Lower leg skin (tissue), 3 donors: ENCODE results near the gene TNIK.

Experiments
- POLR2A ChIP-seq, 2 donors: fragments of 450-650 bp; IDR thresholded peaks; one replicate each; pipeline ENCODE4 v1.6.1; 2016 to 2017; ENCODE audit warnings: antibody characterized with exemption in 2 of 2, mild to moderate bottlenecking in 1 of 2, moderate library complexity in 1 of 2
- TF ChIP-seq, protein P1 (sequence below), 3 donors: fragments of 450-650 bp; IDR thresholded peaks; one replicate each; pipeline ENCODE4 v1.5.1; 2016; ENCODE audit warnings: antibody characterized with exemption in 3 of 3, mild to moderate bottlenecking in 3 of 3, moderate library complexity in 2 of 3

GRCh38 chr3:171490901-171491300 is 30.7 kb upstream of the TNIK start:
- TF ChIP-seq, protein P1, sequence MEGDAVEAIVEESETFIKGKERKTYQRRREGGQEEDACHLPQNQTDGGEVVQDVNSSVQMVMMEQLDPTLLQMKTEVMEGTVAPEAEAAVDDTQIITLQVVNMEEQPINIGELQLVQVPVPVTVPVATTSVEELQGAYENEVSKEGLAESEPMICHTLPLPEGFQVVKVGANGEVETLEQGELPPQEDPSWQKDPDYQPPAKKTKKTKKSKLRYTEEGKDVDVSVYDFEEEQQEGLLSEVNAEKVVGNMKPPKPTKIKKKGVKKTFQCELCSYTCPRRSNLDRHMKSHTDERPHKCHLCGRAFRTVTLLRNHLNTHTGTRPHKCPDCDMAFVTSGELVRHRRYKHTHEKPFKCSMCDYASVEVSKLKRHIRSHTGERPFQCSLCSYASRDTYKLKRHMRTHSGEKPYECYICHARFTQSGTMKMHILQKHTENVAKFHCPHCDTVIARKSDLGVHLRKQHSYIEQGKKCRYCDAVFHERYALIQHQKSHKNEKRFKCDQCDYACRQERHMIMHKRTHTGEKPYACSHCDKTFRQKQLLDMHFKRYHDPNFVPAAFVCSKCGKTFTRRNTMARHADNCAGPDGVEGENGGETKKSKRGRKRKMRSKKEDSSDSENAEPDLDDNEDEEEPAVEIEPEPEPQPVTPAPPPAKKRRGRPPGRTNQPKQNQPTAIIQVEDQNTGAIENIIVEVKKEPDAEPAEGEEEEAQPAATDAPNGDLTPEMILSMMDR (IDR thresholded peaks at IDR 0.05), result no peak
- no peak for TF ChIP-seq POLR2A (IDR thresholded peaks at IDR 0.05)
